Measurements from ENCODE around the gene SFMBT2.

The SFMBT2 gene

GRCh38 chr10:7283246-7283645, 127.6 kb downstream of the SFMBT2 start:
- Histone ChIP-seq H3K4me1 (ENCODE audit: control insufficient read depth in 1 of 2, insufficient read depth in 2 of 2, low read length in 2 of 2) (no peaks in the 10 kb centered on the region), H2BK12ac (ENCODE audit: low read length) (no peak overlapping the region), H3K4ac (ENCODE audit: low read depth, low read length) (no peak overlapping the region), H3K27ac (ENCODE audit: low read depth, low read length) (no peak overlapping the region), H3K18ac (ENCODE audit: low read length) (no peak overlapping the region), H3K9me3 (ENCODE audit: insufficient read depth, low read depth, low read length) (no peaks in the 10 kb centered on the region), H2BK5ac (ENCODE audit: low read depth, low read length, poor library complexity) (no peak overlapping the region), H2AFZ (ENCODE audit: insufficient read depth, low read length, poor library complexity) (no peak overlapping the region), H3K14ac (ENCODE audit: low read length) (no peak overlapping the region), H3K4me3 (ENCODE audit: low read depth, low read length) (no peak overlapping the region), H4K8ac (ENCODE audit: low read depth, low read length) (no peak overlapping the region), H3K27me3 (ENCODE audit: insufficient read depth, low read length) (no peaks in the 10 kb centered on the region), H3K4me2 (ENCODE audit: low read length) (no peak overlapping the region), H3K9ac (ENCODE audit: low read length) (no peak overlapping the region), H3K79me2 (ENCODE audit: control insufficient read depth, insufficient read depth, low read length, poor library complexity) (no peaks in the 10 kb centered on the region), H2AK5ac (ENCODE audit: low read length) (no peak overlapping the region), H4K12ac (ENCODE audit: low read depth, low read length) (no peak overlapping the region), H3K79me1 (ENCODE audit: low read length) (no peaks in the 10 kb centered on the region), H3K36me3 (ENCODE audit: control insufficient read depth in 1 of 2, insufficient read depth in 2 of 2, low read length in 2 of 2) (no peaks in the 10 kb centered on the region), H3K23ac (ENCODE audit: low read length) (no peak overlapping the region), H4K91ac (ENCODE audit: low read depth, low read length) (no peak overlapping the region), H2BK120ac (ENCODE audit: insufficient read depth, low read length, poor library complexity) (no peak overlapping the region)
- DNase-seq = no peak
- no CpG with 5 or more reads among the region's 2 CpGs for WGBS (ENCODE audit: extremely low coverage, insufficient coverage, insufficient read length)

- Histone ChIP-seq H3K14ac (ENCODE audit: low read length) (no peak overlapping the region), H3K9ac (ENCODE audit: low read length) (no peak overlapping the region), H3K4ac (ENCODE audit: low read depth, low read length) (no peak overlapping the region), H4K91ac (ENCODE audit: low read depth, low read length) (no peak overlapping the region), H2BK12ac (ENCODE audit: low read length) (no peak overlapping the region), H3K36me3 (ENCODE audit: control insufficient read depth in 1 of 2, insufficient read depth in 2 of 2, low read length in 2 of 2) (no peaks in the 10 kb centered on the region), H2AFZ (ENCODE audit: insufficient read depth, low read length, poor library complexity) (no peak overlapping the region), H3K4me3 (ENCODE audit: low read depth, low read length) (no peak overlapping the region), H3K9me3 (ENCODE audit: insufficient read depth, low read depth, low read length) (no peaks in the 10 kb centered on the region), H3K79me2 (ENCODE audit: control insufficient read depth, insufficient read depth, low read length, poor library complexity) (no peaks in the 10 kb centered on the region), H2AK5ac (ENCODE audit: low read length) (no peak overlapping the region), H4K8ac (ENCODE audit: low read depth, low read length) (no peak overlapping the region), H3K4me2 (ENCODE audit: low read length) (no peak overlapping the region), H3K18ac (ENCODE audit: low read length) (no peak overlapping the region), H3K79me1 (ENCODE audit: low read length) (no peaks in the 10 kb centered on the region), H4K12ac (ENCODE audit: low read depth, low read length) (no peak overlapping the region), H2BK5ac (ENCODE audit: low read depth, low read length, poor library complexity) (no peak overlapping the region), H3K27me3 (ENCODE audit: insufficient read depth, low read length) (no peaks in the 10 kb centered on the region), H3K23ac (ENCODE audit: low read length) (no peak overlapping the region), H2BK120ac (ENCODE audit: insufficient read depth, low read length, poor library complexity) (no peak overlapping the region), H3K27ac (ENCODE audit: low read depth, low read length) (no peak overlapping the region), H3K4me1 (ENCODE audit: control insufficient read depth in 1 of 2, insufficient read depth in 2 of 2, low read length in 2 of 2) (no peaks in the 10 kb centered on the region)
- WGBS (ENCODE audit: extremely low coverage, insufficient coverage, insufficient read length) = no CpG with 5 or more reads among the region's 7 CpGs
- no peak for DNase-seq
Observed at GRCh38 chr10:7282457-7282856, 128.4 kb downstream of the SFMBT2 start.

- H3K14ac ChIP-seq (ENCODE audit: low read length) = no peak overlapping the region
- no CpG with 5 or more reads among the region's 6 CpGs for WGBS (ENCODE audit: extremely low coverage, insufficient coverage, insufficient read length)
- no peak overlapping the region for H3K18ac ChIP-seq (ENCODE audit: low read length)
Observed at GRCh38 chr10:7281429-7281828, 129.4 kb downstream of the SFMBT2 start.

GRCh38 chr10:7279303-7279702, 131.5 kb downstream of the SFMBT2 start:
- Histone ChIP-seq H2BK120ac (ENCODE audit: insufficient read depth, low read length, poor library complexity) (no peak overlapping the region), H3K23ac (ENCODE audit: low read length) (no peak overlapping the region), H3K79me2 (ENCODE audit: control insufficient read depth, insufficient read depth, low read length, poor library complexity) (no peaks in the 10 kb centered on the region), H3K9ac (ENCODE audit: low read length) (no peak overlapping the region), H3K27me3 (ENCODE audit: insufficient read depth, low read length) (no peaks in the 10 kb centered on the region), H3K18ac (ENCODE audit: low read length) (no peak overlapping the region), H4K8ac (ENCODE audit: low read depth, low read length) (no peak overlapping the region), H3K4me1 (ENCODE audit: control insufficient read depth in 1 of 2, insufficient read depth in 2 of 2, low read length in 2 of 2) (no peaks in the 10 kb centered on the region), H3K4me2 (ENCODE audit: low read length) (no peak overlapping the region), H2BK12ac (ENCODE audit: low read length) (no peak overlapping the region), H2AK5ac (ENCODE audit: low read length) (no peak overlapping the region), H3K27ac (ENCODE audit: low read depth, low read length) (no peak overlapping the region), H3K9me3 (ENCODE audit: insufficient read depth, low read depth, low read length) (no peaks in the 10 kb centered on the region), H4K12ac (ENCODE audit: low read depth, low read length) (no peak overlapping the region), H3K79me1 (ENCODE audit: low read length) (no peaks in the 10 kb centered on the region), H2AFZ (ENCODE audit: insufficient read depth, low read length, poor library complexity) (no peak overlapping the region), H3K14ac (ENCODE audit: low read length) (no peak overlapping the region), H4K91ac (ENCODE audit: low read depth, low read length) (no peak overlapping the region), H3K4me3 (ENCODE audit: low read depth, low read length) (no peak overlapping the region), H3K4ac (ENCODE audit: low read depth, low read length) (no peak overlapping the region), H3K36me3 (ENCODE audit: control insufficient read depth in 1 of 2, insufficient read depth in 2 of 2, low read length in 2 of 2) (no peaks in the 10 kb centered on the region), H2BK5ac (ENCODE audit: low read depth, low read length, poor library complexity) (no peak overlapping the region)
- no peak for DNase-seq
- no CpG with 5 or more reads among the region's 5 CpGs for WGBS (ENCODE audit: extremely low coverage, insufficient coverage, insufficient read length)

More at GRCh38 chr10:7281429-7281828, 129.4 kb downstream of the SFMBT2 start:
- Histone ChIP-seq H2BK5ac (ENCODE audit: low read depth, low read length, poor library complexity) (no peak overlapping the region), H3K23ac (ENCODE audit: low read length) (no peak overlapping the region), H3K9ac (ENCODE audit: low read length) (no peak overlapping the region), H4K8ac (ENCODE audit: low read depth, low read length) (no peak overlapping the region), H3K27me3 (ENCODE audit: insufficient read depth, low read length) (no peaks in the 10 kb centered on the region), H3K4me1 (ENCODE audit: control insufficient read depth in 1 of 2, insufficient read depth in 2 of 2, low read length in 2 of 2) (no peaks in the 10 kb centered on the region), H2AFZ (ENCODE audit: insufficient read depth, low read length, poor library complexity) (no peak overlapping the region), H3K4ac (ENCODE audit: low read depth, low read length) (no peak overlapping the region), H3K79me1 (ENCODE audit: low read length) (no peaks in the 10 kb centered on the region), H3K9me3 (ENCODE audit: insufficient read depth, low read depth, low read length) (no peaks in the 10 kb centered on the region), H2BK12ac (ENCODE audit: low read length) (no peak overlapping the region), H4K91ac (ENCODE audit: low read depth, low read length) (no peak overlapping the region), H4K12ac (ENCODE audit: low read depth, low read length) (no peak overlapping the region), H3K79me2 (ENCODE audit: control insufficient read depth, insufficient read depth, low read length, poor library complexity) (no peaks in the 10 kb centered on the region), H3K27ac (ENCODE audit: low read depth, low read length) (no peak overlapping the region), H3K4me2 (ENCODE audit: low read length) (no peak overlapping the region), H3K36me3 (ENCODE audit: control insufficient read depth in 1 of 2, insufficient read depth in 2 of 2, low read length in 2 of 2) (no peaks in the 10 kb centered on the region), H2AK5ac (ENCODE audit: low read length) (no peak overlapping the region), H2BK120ac (ENCODE audit: insufficient read depth, low read length, poor library complexity) (no peak overlapping the region), H3K4me3 (ENCODE audit: low read depth, low read length) (no peak overlapping the region)
- no peak for DNase-seq

All from trophoblast cell (in vitro differentiated cells and primary cell).